Activated T-cell treated with anti-CD3 and anti-CD28 coated beads for 4 hours (primary cell): ENCODE data around the gene NLRC5.
"Not testable (repeated sequence)": the region's sequence is repeated elsewhere in the genome, so short reads cannot be mapped to it uniquely, and the experiment has no call there.

Experiments used
- DNase-seq: peaks from one replicate; pipeline ENCODE4 v3.0.0-alpha.2; 2020

NLRC5 gene

DNA sequence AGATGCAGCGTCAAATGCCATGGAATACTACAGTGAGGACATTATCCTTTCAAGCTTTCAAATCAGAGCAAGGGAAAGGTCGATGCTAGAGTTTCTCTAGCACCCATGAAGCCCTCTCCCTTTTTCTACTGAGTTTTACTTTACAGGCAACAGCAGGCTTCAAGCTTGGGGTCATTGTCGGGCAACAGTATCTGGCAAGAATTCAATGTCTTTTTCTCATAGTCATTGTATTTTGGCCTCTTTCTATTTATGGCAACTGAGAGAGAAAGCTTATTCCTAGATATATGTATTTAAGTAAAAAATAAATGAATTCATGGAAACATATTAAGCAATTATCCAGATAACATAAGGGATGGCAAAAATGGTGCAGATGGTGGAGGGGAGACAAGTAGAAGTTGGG lies 28.0 kb upstream of the NLRC5 start:
- DNase-seq: no peak

DNA sequence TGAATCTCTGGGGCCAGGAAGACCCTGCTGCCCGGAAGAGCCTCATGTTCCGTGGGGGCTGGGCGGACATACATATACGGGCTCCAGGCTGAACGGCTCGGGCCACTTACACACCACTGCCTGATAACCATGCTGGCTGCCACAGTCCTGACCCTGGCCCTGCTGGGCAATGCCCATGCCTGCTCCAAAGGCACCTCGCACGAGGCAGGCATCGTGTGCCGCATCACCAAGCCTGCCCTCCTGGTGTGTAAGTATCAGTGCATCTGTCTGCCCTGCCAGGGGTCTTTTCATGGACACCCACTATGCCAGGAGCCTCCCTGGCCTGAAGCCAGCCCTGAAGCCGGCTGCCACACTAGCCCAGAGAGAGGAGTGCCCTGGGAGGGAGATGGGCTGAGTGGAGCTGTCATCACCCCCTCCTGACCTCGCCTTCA lies 27.5 kb upstream of the NLRC5 start, which contains the start of gene CETP:
Gene CETP (plus strand): TSS at position 100 of the 431 bp plus-strand sequence. CDS start 30 bp downstream, at position 130.
- DNase-seq: no peak

- peak; percentile 92 for DNase-seq
Measured at GRCh38 chr16:56964243-56965148, 24.9 kb upstream of the NLRC5 start.

DNA sequence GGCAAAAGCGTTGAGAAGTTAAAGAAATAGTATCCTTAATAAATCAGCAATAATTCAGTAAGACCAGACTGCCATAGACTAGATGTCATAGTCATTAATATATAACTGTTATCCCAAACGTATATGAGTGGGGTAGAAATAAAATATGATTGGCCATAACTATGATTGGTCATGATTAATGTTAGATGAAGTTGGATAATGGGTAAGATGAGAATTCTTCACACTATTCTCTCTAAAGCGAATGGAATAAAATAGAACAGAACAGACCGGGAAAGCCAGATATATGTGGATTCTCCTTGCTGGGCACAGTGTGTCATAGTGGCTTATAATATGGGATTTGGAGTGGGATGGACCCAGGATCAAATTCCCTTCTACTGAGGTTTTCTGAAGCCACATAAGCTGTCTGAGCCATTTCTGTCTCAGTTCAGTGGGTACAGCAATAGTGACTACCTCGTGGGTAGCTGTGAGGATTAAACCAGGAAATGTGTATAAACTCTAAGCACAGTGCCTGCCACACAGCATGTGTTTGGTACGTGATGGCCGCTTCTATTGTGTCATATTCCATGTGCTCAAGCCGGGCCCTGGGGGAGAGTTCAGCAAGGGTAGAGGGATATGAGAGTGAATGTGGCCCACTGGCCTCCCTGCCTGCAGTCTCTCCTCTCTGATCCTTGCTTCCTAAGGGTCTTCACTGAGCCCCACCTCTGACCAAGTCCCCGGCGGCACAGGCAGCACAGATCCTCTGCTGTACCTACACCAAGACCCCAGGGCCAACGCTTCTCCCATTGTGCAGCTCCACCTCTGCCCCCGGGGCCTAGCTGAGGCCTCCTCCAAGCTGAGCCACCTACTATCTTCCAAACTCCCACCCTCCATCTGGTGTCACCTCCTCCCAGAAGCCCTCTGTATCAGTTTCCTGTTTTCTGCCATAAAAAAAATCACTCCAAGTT lies 23.9 kb upstream of the NLRC5 start:
- no peak for DNase-seq

DNA sequence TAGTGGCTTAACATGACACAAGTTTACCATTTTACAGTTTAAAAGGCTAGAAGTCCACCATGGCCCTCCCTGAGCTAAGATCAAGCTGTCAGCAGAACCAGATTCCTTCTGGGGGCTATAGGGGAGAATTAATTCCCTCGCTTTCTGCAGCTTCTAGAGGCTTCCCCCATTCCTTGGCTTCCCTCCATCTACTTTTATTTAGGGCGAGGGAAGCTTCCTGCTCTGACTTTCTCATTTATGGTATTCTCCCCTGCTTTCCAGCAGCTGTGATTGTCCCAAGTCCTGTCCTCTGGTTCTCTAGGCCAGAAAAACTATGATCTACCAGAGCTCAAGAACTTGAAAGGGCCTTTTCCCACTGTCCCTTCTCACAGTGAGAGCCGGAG lies 23.3 kb upstream of the NLRC5 start:
- no peak for DNase-seq

GRCh38 chr16:56967733-56968132 lies 21.6 kb upstream of the NLRC5 start:
- DNase-seq: no peak

GRCh38 chr16:56969769-56970168 lies 19.6 kb upstream of the NLRC5 start:
- no peak for DNase-seq

GRCh38 chr16:56970934-56971767 lies 18.2 kb upstream of the NLRC5 start:
- no peak for DNase-seq

DNA sequence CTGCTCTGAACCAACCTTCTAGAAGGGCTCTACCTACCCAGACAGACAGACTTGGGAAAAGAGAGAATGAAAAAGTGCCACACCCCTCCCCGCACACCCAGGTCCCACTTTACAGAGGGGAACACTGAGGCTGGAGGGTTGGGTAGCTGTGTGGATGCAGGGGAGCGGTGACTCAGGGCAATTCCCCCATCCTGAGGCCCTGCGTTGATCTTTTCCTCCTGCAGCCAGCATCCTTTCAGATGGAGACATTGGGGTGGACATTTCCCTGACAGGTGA lies 17.7 kb upstream of the NLRC5 start:
- DNase-seq: no peak

- DNase-seq: no peak
Measured at GRCh38 chr16:56972403-56973293, 16.7 kb upstream of the NLRC5 start.

GRCh38 chr16:56973294-56973689 lies 16.1 kb upstream of the NLRC5 start:
- DNase-seq: no peak

GRCh38 chr16:56973899-56974298 lies 15.5 kb upstream of the NLRC5 start:
- DNase-seq: not testable (repeated sequence)

DNA sequence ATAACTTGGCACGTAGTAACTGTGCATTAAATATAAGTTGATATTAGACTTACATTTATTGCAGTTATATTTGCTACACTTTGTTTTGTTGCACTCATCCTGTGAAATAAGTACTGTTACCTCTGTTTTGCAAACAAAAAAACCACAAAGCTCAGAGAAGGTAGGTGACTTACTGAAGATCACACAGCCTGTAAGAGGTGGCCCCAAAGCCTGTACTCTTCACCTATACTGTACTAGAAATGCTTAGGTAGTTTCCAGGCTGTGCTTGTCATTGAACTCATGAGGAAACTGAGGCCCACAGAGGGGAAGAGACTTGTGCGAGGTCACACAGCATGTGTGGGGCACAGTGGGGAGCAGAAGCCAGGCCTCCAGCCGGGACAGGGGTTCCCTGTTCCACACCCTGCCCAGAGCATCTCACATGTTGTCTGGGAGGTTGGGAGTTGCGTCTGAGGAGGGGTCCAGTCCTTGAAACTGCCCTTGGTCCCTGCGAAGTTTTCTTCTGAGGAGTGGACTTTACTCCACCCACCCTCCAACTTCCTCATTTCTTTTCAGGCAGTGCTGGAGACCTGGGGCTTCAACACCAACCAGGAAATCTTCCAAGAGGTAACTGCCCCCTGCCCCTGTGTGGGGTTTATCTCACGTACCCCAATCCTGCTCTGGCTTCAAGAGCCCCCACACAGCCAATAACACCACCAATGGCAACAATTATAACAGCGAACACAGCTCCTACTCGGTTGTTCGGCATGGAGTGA lies 14.6 kb upstream of the NLRC5 start:
- no peak for DNase-seq

DNA sequence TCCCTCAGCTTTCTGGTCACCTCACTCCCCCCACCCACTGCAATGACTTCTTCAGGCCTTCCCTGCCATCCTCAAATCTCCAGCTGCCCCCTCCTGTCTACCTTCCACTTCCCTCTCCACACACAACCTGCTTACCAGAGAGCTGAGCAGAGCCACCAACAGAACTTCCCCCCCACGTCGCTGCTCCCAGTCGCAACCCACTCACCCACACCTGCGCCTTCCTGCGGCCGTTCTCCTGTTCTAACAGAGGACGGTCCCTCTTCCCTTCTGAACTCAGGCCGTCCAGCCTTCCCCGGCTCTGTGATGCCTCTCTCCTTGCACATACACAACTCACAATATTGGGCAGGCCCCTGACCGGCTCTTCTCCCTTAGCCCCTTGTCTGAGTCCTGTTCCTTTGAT lies 13.6 kb upstream of the NLRC5 start:
- no peak for DNase-seq

- DNase-seq: no peak
Measured at GRCh38 chr16:56977216-56977615, 12.1 kb upstream of the NLRC5 start.

GRCh38 chr16:56977823-56978430 lies 11.4 kb upstream of the NLRC5 start:
- DNase-seq: no peak

GRCh38 chr16:56980201-56980535 lies 9.2 kb upstream of the NLRC5 start:
- DNase-seq: no peak

GRCh38 chr16:56980792-56981724 lies 8.3 kb upstream of the NLRC5 start:
- DNase-seq: no peak

DNA sequence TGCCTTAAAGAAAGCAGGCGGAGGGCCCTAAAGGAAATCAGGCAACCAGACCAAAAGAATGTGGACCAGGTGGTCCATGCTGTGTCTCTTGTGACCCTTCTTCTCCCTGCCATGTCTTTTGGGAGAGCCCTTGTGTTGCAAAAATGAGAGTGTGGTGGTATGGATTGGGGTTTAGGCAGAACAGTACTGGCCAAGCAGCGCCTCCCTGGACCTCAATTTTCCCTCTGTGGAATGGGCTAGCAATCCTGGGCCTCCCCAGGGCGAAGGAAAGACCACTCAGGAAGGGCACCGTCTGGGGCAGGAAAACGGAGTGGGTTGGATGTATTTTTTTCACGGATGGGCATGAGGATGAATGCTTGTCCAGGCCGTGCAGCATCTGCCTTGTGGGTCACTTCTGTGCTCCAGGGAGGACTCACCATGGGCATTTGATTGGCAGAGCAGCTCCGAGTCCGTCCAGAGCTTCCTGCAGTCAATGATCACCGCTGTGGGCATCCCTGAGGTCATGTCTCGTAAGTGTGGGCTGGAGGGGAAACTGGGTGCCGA lies 7.6 kb upstream of the NLRC5 start:
- no peak for DNase-seq
